ENCODE results near the gene NBPF6. TPM values are rescaled to one million over a fixed set of nuclear protein-coding genes. Genes with fewer than 3 reads are reported as not detected.

NBPF6 gene
- total RNA-seq, 4 donors from 2014 or later = not detected

DNA sequence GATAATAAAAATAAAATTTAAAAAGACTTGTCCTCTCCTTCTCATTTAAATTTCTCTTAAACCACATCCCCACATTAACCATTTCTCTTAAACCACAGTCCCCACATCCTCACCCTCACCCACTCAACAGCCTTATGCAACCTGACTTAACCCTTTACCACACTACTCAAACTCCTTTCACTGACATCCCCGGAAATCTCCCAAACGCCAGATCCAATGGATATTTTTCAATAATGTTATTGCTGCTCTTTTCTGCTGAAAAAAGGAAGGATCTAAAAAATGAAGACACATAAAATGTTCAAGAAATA, 55.6 kb downstream of the NBPF6 start:
- TF ChIP-seq, protein P1, sequence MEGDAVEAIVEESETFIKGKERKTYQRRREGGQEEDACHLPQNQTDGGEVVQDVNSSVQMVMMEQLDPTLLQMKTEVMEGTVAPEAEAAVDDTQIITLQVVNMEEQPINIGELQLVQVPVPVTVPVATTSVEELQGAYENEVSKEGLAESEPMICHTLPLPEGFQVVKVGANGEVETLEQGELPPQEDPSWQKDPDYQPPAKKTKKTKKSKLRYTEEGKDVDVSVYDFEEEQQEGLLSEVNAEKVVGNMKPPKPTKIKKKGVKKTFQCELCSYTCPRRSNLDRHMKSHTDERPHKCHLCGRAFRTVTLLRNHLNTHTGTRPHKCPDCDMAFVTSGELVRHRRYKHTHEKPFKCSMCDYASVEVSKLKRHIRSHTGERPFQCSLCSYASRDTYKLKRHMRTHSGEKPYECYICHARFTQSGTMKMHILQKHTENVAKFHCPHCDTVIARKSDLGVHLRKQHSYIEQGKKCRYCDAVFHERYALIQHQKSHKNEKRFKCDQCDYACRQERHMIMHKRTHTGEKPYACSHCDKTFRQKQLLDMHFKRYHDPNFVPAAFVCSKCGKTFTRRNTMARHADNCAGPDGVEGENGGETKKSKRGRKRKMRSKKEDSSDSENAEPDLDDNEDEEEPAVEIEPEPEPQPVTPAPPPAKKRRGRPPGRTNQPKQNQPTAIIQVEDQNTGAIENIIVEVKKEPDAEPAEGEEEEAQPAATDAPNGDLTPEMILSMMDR (IDR thresholded peaks at IDR 0.05; ENCODE audit: low read depth) = no peak

DNA sequence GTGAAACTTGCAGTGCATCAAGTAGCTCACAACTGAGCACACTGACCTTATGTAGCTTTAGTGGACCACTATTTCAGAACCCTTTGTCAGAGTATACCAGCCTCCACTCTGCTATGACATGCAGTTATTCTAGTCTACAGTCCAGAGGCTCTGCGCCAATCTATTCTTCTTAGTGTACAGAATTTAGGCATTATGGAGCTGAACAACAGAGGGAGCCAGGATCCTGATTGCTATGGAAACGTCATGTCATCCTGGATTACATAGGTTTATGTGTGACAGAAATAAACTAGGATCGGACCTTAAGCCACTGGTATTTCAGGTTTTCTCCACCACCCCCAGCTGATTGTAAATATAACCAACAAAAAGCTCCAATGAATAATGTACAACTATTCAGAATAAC, 61.6 kb downstream of the NBPF6 start:
- TF ChIP-seq, protein P1 (IDR thresholded peaks at IDR 0.05; ENCODE audit: low read depth) = no peak

GRCh38 chr1:108512239-108513043, 62.3 kb downstream of the NBPF6 start:
- TF ChIP-seq, protein P1 (IDR thresholded peaks at IDR 0.05; ENCODE audit: low read depth) = no peak

DNA sequence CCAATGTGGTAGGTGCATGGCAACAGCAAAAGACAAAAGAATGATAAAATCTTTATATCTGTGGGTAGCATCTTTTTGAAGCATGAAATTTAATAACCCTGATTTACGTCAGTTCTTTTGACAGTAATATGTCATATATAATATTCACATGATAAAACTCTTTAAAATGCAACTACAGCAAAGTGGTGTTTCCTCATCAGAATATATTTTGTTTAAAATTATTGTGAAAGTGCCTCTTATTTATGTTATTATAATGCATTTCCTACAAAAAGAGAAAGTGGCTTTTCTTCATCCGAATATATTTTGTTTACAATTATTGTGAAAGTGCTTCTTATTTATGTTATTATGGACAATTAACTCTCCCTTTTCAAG, 62.9 kb downstream of the NBPF6 start:
- TF ChIP-seq, protein P1 (IDR thresholded peaks at IDR 0.05; ENCODE audit: low read depth) = no peak

Other genes with a start within 250 kb of the NBPF6 start
- gene SLC25A24, start 250.0 kb upstream of the NBPF6 start, total RNA-seq = 10 to 100 TPM; 44.5 to 76.7 (median 63.7) TPM
- gene NBPF4, start 206.3 kb upstream of the NBPF6 start, total RNA-seq = not detected
- 10 to 100 TPM in 3 of 4 donors, 1 to 10 TPM in 1; 9.0 to 22.3 (median 15.0) TPM for gene EEIG2, start 109.8 kb downstream of the NBPF6 start, total RNA-seq
- gene HENMT1, start 210.8 kb downstream of the NBPF6 start, total RNA-seq = 1 to 10 TPM; 3.3 to 8.7 (median 6.2) TPM
- gene PRPF38B, start 242.0 kb downstream of the NBPF6 start, total RNA-seq = 10 to 100 TPM; 31.7 to 37.7 (median 35.1) TPM

All from subcutaneous adipose tissue (tissue), 4 donors.